OCI-LY7 (cell line): ENCODE measurements around the gene CDH23.

Experiments used
- EZH2phosphoT487 ChIP-seq: fragments of 200-600 bp; sonication (generic); IDR thresholded peaks from 2 replicates; pipeline ENCODE4 v1.6.1; 2018; ENCODE audit warnings: low read depth, borderline replicate concordance, mild to moderate bottlenecking, mixed run types, antibody characterized with exemption, low read length, moderate library complexity, mixed read lengths
- TF ChIP-seq, protein P1 (sequence below): fragments of 200-600 bp; sonication (generic); conservative IDR thresholded peaks from 2 replicates; pipeline ENCODE4 v1.5.1; 2014; ENCODE audit warnings: mild to moderate bottlenecking, antibody characterized with exemption, low read length, moderate library complexity, mixed read lengths

GRCh38 chr10:71737001-71737833 lies 340.5 kb downstream of the CDH23 start:
- TF ChIP-seq, protein P1, sequence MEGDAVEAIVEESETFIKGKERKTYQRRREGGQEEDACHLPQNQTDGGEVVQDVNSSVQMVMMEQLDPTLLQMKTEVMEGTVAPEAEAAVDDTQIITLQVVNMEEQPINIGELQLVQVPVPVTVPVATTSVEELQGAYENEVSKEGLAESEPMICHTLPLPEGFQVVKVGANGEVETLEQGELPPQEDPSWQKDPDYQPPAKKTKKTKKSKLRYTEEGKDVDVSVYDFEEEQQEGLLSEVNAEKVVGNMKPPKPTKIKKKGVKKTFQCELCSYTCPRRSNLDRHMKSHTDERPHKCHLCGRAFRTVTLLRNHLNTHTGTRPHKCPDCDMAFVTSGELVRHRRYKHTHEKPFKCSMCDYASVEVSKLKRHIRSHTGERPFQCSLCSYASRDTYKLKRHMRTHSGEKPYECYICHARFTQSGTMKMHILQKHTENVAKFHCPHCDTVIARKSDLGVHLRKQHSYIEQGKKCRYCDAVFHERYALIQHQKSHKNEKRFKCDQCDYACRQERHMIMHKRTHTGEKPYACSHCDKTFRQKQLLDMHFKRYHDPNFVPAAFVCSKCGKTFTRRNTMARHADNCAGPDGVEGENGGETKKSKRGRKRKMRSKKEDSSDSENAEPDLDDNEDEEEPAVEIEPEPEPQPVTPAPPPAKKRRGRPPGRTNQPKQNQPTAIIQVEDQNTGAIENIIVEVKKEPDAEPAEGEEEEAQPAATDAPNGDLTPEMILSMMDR = no peak
- no peak for TF ChIP-seq EZH2phosphoT487
